C4-2B (cell line): ENCODE results near the gene TMEM184A.

Experiments used
- H3K27ac ChIP-seq: fragments of 450-650 bp; 2 replicates; pipeline ENCODE4 v1.5.1; 2017
- ZFX ChIP-seq: fragments of 450-650 bp; IDR thresholded peaks from 2 replicates; pipeline ENCODE4 v1.6.1; 2017
- TF ChIP-seq, protein P1 (sequence below): fragments of 450-650 bp; conservative IDR thresholded peaks from 2 replicates; pipeline ENCODE4 v1.5.1; 2017; ENCODE audit warnings: mild to moderate bottlenecking

Gene TMEM184A

DNA sequence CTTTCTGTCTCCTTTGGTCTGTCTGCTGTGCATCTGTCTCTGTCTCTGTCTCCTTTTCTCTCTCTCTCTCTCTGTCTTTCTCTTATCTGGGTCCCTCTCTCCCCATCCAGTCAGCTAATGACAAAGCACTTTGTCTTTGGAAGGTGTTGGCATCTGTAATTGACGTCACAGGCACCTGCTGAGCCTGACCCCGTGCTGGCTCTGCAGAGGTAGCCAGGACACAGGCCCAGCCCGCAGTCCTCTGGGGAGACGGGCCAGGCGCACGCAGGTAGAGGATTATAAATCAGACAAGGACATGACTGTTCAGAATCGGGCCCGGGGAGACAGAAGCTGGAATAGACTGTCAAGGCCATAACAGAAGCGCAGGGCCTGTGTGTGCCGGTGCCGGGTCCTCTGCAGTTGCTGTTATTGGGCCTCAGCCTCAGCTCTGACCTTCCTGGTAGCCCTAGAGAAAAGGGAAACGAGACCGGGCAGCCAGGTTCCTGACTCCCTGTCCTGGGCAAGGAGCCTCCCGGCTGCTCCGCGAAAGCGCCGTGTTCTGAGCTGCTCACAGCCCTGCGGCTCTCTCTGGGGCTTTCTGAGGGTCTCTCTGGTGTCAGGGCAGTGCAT is 24.5 kb upstream of the TMEM184A start:
- no peak for TF ChIP-seq ZFX
- TF ChIP-seq, protein P1, sequence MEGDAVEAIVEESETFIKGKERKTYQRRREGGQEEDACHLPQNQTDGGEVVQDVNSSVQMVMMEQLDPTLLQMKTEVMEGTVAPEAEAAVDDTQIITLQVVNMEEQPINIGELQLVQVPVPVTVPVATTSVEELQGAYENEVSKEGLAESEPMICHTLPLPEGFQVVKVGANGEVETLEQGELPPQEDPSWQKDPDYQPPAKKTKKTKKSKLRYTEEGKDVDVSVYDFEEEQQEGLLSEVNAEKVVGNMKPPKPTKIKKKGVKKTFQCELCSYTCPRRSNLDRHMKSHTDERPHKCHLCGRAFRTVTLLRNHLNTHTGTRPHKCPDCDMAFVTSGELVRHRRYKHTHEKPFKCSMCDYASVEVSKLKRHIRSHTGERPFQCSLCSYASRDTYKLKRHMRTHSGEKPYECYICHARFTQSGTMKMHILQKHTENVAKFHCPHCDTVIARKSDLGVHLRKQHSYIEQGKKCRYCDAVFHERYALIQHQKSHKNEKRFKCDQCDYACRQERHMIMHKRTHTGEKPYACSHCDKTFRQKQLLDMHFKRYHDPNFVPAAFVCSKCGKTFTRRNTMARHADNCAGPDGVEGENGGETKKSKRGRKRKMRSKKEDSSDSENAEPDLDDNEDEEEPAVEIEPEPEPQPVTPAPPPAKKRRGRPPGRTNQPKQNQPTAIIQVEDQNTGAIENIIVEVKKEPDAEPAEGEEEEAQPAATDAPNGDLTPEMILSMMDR, result no peak
- no peak overlapping the region for H3K27ac ChIP-seq

DNA sequence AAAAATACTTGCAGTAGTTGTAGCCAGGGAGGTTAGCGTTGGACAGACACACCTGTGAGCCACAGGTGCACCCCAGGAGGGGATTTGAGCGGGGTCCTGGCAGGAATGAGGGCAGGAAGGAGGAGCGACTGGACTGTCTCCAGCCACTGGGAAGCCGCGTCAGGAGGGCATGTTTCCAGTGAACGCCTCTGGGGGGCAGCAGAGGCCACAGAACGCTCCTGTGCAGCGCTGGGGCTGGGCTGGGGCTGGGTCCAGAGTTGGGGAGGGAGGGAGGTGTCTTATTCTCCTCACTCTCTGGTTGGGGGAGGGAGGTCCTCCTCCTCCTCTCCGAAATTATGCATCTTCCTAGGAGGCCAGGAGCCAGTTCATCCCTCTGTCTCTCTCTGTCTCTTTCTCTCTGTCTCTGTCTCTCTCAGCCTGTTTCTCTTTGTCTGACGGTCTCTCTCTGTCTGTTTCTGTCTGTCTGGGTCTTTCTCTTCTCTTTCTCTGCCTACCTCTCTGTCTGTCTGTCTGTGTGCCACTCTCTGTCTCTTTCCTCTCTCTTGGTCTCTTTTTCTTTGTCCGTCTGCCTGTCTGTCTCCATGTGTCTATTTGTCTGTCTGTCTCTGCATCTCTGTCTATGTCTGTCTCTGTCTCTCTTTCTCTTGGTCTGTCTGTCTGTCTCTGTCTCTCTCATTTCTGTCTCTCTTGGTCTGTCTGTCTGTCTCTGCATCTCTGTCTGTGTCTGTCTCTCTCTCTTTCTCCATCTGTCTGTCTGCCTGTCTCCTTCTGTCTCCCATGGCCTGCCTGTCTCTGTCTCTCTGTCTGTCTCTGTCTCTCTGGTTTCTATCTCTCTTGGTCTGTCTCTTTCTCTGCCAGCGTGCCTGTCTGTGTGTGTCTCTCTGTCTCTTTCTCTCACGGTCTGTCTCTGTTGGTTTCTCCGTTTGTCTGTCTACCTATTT is 23.7 kb upstream of the TMEM184A start:
- TF ChIP-seq, protein P1, result peak; percentile 93
- no peak for TF ChIP-seq ZFX
- no peak overlapping the region for H3K27ac ChIP-seq

DNA sequence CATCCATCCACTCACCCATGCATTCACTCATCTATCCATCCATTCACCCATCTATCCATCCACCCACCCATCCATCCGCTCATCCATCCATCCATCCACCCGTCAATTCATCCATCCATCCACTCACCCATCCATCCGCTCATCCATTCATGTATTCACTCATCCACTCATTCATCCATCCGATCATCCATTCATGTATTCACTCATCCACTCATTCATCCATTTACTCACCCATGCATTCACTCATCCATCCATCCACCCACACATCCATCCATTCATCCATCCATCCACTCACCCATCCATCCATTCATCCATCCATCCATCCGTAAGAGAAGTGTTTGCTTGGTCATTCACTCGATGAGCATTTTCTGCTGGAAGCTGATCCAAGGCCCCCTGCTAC is 22.5 kb upstream of the TMEM184A start:
- H3K27ac ChIP-seq, result no peak overlapping the region
- no peak for TF ChIP-seq ZFX
- TF ChIP-seq, protein P1, result no peak

DNA sequence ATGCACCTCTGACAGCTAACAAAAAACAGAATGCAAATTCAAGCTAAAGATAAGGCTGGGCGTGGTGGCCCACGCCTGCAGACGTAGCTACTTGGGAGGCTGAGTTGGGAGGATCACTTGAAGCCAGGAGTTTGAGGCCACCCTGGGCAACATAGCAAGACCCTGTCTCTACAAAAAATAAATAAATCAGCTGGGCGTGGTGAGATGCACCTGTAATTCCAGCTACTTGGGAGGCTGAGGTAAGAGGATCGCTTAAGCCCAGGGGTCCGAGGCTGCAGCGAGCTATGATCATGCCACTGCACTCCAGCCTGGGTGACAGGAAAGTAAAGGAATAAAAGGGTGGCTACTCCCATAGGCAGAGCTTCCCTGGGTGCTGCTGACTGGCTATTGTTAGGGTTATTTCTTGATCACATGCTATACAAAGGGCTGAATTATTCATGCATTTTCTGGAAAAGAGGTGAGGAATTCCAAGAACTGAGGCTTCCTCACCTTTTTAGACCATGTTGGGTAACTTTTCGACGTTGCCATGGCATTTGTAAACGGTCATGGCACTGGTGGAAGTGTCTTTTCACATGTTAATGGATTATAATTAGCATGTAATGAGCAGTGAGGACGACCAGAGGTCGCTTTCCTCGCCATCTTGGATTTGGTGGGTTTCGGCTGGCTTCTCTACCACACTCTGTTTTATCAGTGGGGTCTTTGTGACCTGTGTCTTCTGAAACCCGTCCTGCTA is 20.7 kb upstream of the TMEM184A start:
- TF ChIP-seq, protein P1, result no peak
- TF ChIP-seq ZFX, result no peak
- no peak overlapping the region for H3K27ac ChIP-seq

DNA sequence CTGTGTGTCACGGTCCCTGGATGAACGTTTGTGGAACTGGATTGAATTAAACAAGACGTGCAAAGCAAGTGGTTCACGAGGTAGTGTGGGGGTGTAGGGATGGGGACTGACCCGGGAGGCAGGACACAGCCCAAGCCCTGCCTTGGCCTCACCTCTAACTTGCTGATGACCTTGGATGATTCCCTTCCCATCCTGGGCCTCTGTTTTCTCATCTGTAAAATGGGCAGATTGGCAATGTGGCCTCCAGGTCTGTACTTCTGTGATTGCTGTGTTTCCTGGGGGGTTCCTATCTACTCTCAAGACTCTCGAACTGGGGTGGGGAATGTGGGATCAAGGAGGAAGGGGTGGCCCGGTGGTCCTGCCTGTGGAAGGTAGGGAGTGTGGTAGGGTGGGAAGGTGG is 19.8 kb upstream of the TMEM184A start:
- H3K27ac ChIP-seq, result no peak overlapping the region
- TF ChIP-seq, protein P1, result no peak

DNA sequence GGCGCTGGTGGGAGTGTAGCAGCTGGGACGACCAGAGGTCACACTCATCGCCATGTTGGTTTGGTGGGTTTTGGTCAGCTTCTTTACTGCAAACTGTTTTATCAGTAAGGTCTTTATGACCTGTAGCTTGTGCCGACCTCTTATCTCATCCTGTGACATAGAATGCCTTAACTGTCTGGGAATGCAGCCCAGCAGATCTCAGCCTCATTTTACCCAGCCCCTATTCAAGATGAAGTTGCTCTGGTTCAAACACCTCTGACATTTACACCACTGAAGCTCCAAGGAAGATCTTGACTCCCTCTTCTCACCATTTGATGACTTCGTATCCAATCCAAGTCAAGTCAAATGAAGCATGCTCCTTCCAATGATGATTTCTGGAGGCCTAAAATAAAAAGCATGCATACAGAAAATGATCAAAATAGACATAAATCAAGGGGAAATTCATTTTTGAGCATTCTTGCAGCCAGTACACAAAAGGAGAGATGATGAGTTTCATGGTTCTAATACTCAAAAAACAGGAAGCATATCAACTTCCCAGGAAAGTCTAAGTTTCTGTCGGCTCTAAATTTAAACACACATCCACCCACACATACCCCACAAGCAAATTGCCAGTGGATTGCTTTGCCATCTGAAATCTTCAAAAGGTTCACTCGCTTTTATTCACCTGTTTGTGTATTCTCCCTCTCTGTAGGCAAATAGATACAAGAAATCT is 16.3 kb upstream of the TMEM184A start:
- TF ChIP-seq ZFX, result no peak
- TF ChIP-seq, protein P1, result no peak
- H3K27ac ChIP-seq, result no peak overlapping the region
